GM12892 (cell line): ENCODE results near the gene SLFN12L.

Experiments used
- POLR2A ChIP-seq: IDR thresholded peaks from 2 replicates; pipeline ENCODE4 v1.6.1; 2011; ENCODE audit warnings: low read depth, low read length, control low read depth
- POLR2AphosphoS5 ChIP-seq: IDR thresholded peaks from 2 replicates; pipeline ENCODE4 v1.6.1; 2011; ENCODE audit warnings: low read depth, low read length, control low read depth
- TAF1 ChIP-seq: IDR thresholded peaks from 2 replicates; pipeline ENCODE4 v1.6.1; 2011; ENCODE audit warnings: low read depth, mild to moderate bottlenecking, control low read depth, low read length, borderline replicate concordance

DNA sequence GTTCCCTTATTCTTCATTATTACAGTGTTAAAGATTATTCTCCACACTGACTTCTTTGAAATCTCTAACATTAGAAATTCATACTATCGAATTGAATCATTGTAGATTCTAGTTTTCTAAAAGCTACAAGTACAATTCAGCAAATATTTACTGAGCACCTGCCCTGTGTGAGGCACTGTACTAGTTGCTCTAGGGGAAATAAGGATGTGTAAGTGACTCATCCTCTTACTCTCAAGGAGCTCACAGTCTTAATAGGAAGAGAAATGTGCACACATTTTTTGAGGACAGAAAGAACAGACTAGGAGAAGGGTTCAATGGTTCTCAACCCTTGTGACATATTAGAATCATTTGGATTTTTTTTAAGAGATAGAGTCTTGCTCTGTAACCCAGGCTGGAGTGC lies 7.7 kb upstream of the SLFN12L start:
- TF ChIP-seq POLR2A (no peak), TAF1 (no peak), POLR2AphosphoS5 (no peak)
